Neutrophil (primary cell): ENCODE measurements around the gene PTGIR.

ENCODE experiments used
- H3K27ac ChIP-seq: fragments of 200-600 bp; sonication (generic); 2 replicates; pipeline ENCODE4 v1.5.1; 2016; ENCODE audit warnings: mild to moderate bottlenecking, moderate library complexity
- H3K27me3 ChIP-seq: fragments of 200-600 bp; sonication (generic); 2 replicates; pipeline ENCODE4 v1.6.0; 2016; ENCODE audit warnings: mild to moderate bottlenecking
- H3K36me3 ChIP-seq: fragments of 200-600 bp; sonication (generic); 2 replicates; pipeline ENCODE4 v1.5.1; 2017
- H3K4me1 ChIP-seq, 2 experiments: fragments of 200-600 bp in 1 of 2; sonication (generic) in 1 of 2; 1 replicate in 1 of 2; 2 replicates in 1 of 2; pipeline versions ENCODE4 v1.5.1 to v1.6.1; 2013 to 2016; ENCODE audit warnings: low read depth in 1 of 2, low read length in 1 of 2, mild to moderate bottlenecking in 1 of 2, moderate library complexity in 1 of 2; ENCODE audit not compliant: control insufficient read depth in 1 of 2, insufficient read depth in 1 of 2
- H3K4me3 ChIP-seq, 2 experiments: fragments of 200-600 bp in 1 of 2; sonication (generic) in 1 of 2; 1 replicate in 1 of 2; 2 replicates in 1 of 2; pipeline ENCODE4 v1.5.1; 2013 to 2016; ENCODE audit warnings: low read depth in 1 of 2, low read length in 1 of 2, mild to moderate bottlenecking in 1 of 2, moderate library complexity in 1 of 2
- H3K9me3 ChIP-seq: fragments of 200-600 bp; sonication (generic); 2 replicates; pipeline ENCODE4 v1.5.1; 2016
- TF ChIP-seq, protein P1 (sequence below): fragments of 200-600 bp; sonication (generic); IDR thresholded peaks from 2 replicates; pipeline ENCODE4 v1.5.1; 2016; ENCODE audit warnings: antibody characterized with exemption

PTGIR gene

DNA sequence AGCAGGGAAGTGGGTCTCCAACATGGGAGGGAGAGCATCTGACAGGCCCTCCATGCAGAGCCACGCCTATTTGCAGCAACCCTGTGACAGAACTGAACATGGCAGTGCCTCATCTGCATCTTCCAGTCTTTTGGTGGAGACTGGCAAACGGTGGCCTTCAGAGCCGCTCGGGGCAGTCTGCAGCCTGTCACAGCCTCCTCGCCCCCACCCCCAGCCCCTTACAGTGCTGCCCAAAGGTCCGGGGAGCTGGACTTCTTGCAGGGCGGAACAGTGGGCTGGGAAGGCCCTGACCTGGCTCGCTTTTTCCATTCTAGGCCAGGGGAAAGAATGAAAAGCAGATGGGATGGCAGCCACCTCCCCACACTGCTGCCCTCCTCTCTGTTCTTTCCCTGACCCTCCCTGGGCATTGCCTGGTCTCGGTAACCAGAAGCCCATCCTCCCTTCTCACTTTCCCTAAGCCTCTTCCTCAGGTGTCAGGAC, 21.1 kb downstream of the PTGIR start:
- peaks cover 3% of the 10 kb centered on the region for H3K27me3 ChIP-seq
- peak overlapping the region; percentile 43 for H3K27ac ChIP-seq
- H3K4me1 ChIP-seq = peaks cover 29 to 30% of the 10 kb centered on the region in 2 experiments

DNA sequence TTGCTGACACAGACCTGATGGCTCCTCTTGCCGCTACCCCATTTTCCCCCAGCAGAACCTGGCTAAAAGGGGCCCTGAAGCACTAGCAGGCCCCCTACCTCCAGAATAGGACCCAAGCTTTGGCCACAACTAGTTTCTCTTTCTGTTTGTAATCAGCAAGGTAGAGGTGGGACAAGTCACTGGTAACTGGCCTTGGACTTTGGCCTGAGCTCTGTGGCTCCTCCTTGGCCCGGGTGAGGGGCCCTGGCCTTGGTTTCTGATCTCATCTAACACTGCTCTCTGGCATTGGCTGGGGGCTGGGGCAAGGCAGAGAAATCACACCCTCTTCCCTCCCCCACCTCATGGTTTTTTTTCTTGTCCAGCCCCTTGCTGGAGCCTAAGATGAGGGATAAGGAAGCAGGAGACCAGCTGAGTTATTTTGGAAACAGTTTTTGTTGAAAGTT, 21.7 kb downstream of the PTGIR start:
- no peaks in the 10 kb centered on the region for H3K9me3 ChIP-seq
- H3K36me3 ChIP-seq = peaks cover 35% of the 10 kb centered on the region
- peaks cover 3% of the 10 kb centered on the region for H3K27me3 ChIP-seq
- H3K4me1 ChIP-seq = peaks cover 29 to 30% of the 10 kb centered on the region in 2 experiments
- TF ChIP-seq, protein P1, sequence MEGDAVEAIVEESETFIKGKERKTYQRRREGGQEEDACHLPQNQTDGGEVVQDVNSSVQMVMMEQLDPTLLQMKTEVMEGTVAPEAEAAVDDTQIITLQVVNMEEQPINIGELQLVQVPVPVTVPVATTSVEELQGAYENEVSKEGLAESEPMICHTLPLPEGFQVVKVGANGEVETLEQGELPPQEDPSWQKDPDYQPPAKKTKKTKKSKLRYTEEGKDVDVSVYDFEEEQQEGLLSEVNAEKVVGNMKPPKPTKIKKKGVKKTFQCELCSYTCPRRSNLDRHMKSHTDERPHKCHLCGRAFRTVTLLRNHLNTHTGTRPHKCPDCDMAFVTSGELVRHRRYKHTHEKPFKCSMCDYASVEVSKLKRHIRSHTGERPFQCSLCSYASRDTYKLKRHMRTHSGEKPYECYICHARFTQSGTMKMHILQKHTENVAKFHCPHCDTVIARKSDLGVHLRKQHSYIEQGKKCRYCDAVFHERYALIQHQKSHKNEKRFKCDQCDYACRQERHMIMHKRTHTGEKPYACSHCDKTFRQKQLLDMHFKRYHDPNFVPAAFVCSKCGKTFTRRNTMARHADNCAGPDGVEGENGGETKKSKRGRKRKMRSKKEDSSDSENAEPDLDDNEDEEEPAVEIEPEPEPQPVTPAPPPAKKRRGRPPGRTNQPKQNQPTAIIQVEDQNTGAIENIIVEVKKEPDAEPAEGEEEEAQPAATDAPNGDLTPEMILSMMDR = no peak
- peak overlapping the region in 1 of 2 experiments; percentile 100 for H3K4me3 ChIP-seq
- peak overlapping the region; percentile 43 for H3K27ac ChIP-seq

More for the DNA sequence above, 21.1 kb downstream of the PTGIR start:
- H3K36me3 ChIP-seq = peaks cover 40% of the 10 kb centered on the region
- H3K4me3 ChIP-seq = no peak overlapping the region
- TF ChIP-seq, protein P1 = no peak
- H3K9me3 ChIP-seq = no peaks in the 10 kb centered on the region

GRCh38 chr19:46602392-46603194, 22.3 kb downstream of the PTGIR start:
- peaks cover 29 to 30% of the 10 kb centered on the region in 2 experiments for H3K4me1 ChIP-seq
- peak overlapping the region; percentile 43 for H3K27ac ChIP-seq
- H3K36me3 ChIP-seq = peaks cover 28% of the 10 kb centered on the region
- H3K27me3 ChIP-seq = peaks cover 3% of the 10 kb centered on the region
- peak overlapping the region; percentile 98 to 100 for H3K4me3 ChIP-seq
- TF ChIP-seq, protein P1 = no peak
- no peaks in the 10 kb centered on the region for H3K9me3 ChIP-seq

DNA sequence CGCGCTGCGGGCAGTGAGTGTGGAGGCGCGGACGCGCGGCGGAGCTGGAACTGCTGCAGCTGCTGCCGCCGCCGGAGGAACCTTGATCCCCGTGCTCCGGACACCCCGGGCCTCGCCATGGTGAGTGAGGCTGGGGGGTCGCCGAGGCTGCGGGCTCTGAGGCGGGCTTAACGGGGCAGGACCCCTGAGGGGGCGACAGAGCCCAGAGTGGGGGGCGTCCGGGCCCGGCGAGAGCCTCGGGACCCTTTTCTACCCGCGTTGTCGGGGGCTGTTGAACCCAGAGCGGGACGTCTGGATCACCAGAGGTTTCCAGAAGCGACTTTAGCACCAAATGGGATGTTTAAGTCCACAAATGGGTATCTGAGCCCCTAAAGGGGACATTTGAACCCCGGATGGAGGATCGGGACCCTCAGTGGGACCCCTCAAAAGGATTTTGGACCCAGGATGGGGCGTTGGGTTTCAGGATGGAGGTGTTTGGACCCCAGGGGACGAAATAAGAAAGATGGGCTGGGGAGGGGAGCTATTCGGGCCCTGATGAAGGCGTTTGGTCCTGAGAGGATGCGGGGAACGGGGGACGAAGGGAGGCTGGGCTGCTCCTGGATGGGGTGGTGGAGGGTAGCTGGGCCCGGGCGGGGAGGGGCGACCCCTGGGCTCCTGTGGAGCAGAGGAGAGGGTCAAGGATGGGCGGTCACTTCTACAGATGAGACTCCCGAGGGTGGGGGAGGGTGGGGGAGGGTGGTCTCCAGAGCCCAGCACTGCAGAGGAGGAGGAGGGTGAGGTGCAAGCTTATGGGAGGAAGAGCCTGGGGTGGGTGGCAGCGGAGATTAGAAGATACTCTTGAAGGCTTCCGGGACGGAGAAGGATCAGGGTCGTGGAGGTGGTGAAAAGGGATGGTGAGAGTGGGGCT, 23.3 kb downstream of the PTGIR start, which contains the start of gene CALM3:
Gene CALM3 (plus strand): TSS at position 13 of the 907 bp plus-strand sequence. CDS start 105 bp downstream, at position 118.
- H3K36me3 ChIP-seq = peaks cover 18% of the 10 kb centered on the region
- H3K4me3 ChIP-seq = peak within 1 kb of the TSS; percentile 98 to 100
- H3K27ac ChIP-seq = peak within 1 kb of the TSS; percentile 100
- H3K9me3 ChIP-seq = no peaks in the 10 kb centered on the region
- TF ChIP-seq, protein P1 = no peak
- peaks cover 29 to 30% of the 10 kb centered on the region in 2 experiments for H3K4me1 ChIP-seq
- peaks cover 3% of the 10 kb centered on the region for H3K27me3 ChIP-seq
